GM12878 (cell line): ENCODE data around the gene PNPLA8. TPM values are rescaled to one million over a fixed set of nuclear protein-coding genes. Genes with fewer than 3 reads are reported as not detected.

Source experiments
- ATAC-seq: fragments of 200-7000 bp; cut with Tn5 transposase; 3 replicates; pipeline ENCODE4 v1.9.1; 2020; ENCODE audit warnings: mild to moderate bottlenecking, moderate library complexity
- BruUV-seq: library from RNA; stranded (reverse); fragments of 400-500 nt; replicated peaks from 2 replicates; lab custom pipeline; 2021; lab: Mats Ljungman, UMichigan
- CTCF ChIA-PET: fragments of 300-600 bp; sonication (Branson Sonifier 250); formaldehyde crosslinking; extraction: SDS; loops from one replicate; lab custom pipeline; 2021; ENCODE audit warnings: inconsistent platforms; lab: Yijun Ruan, JAX
- POLR2A ChIA-PET: fragments of 350-600 bp; formaldehyde crosslinking; extraction: SDS; loops from one replicate; lab custom pipeline; 2021; ENCODE audit warnings: inconsistent platforms; lab: Charles Lee
- RAD21 ChIA-PET: fragments of 300-600 bp; sonication (Branson Sonifier 250); formaldehyde crosslinking; loops from one replicate; lab custom pipeline; 2023; ENCODE audit warnings: antibody characterized with exemption; ENCODE audit not compliant: unreplicated experiment; lab: Charles Lee
- SMC1A ChIA-PET: fragments of 300-600 bp; sonication (Branson Sonifier 250); formaldehyde crosslinking; loops from one replicate; lab custom pipeline; 2023; ENCODE audit not compliant: unreplicated experiment, uncharacterized antibody; lab: Charles Lee
- DNase-seq: peaks from one replicate; pipeline ENCODE4 v3.0.0-alpha.2; 2011; ENCODE audit warnings: low read depth, low spot score
- FAIRE-seq: peaks from 3 replicates; lab custom pipeline; 2011; peaks lifted over from hg19 to GRCh38; lab: Jason Lieb, UNC
- H2AFZ ChIP-seq: 2 replicates; pipeline ENCODE4 v1.6.0; 2011; ENCODE audit warnings: low read depth, low read length, control low read depth; ENCODE audit not compliant: control insufficient read depth
- H3K27ac ChIP-seq: 2 replicates; pipeline ENCODE4 v1.5.1; 2011; ENCODE audit warnings: control low read depth; ENCODE audit not compliant: control insufficient read depth, insufficient read depth
- H3K27me3 ChIP-seq, 2 experiments: replicated peaks in 1 of 2; 2 replicates each; pipeline versions ENCODE4 v1.6.0 to v1.6.1; 2011; ENCODE audit warnings: low read length in 1 of 2; ENCODE audit not compliant: control insufficient read depth in 2 of 2, insufficient read depth in 2 of 2
- H3K36me3 ChIP-seq, 2 experiments: 2 replicates each; pipeline ENCODE4 v1.5.1; 2011; ENCODE audit warnings: low read length in 1 of 2; ENCODE audit not compliant: control insufficient read depth in 2 of 2, insufficient read depth in 2 of 2
- H3K4me1 ChIP-seq: 2 replicates; pipeline ENCODE4 v1.6.1; 2011; ENCODE audit warnings: mild to moderate bottlenecking, low read length, moderate library complexity, mixed read lengths; ENCODE audit not compliant: control insufficient read depth, insufficient read depth
- H3K4me2 ChIP-seq: 2 replicates; pipeline ENCODE4 v1.6.0; 2011; ENCODE audit warnings: control low read depth; ENCODE audit not compliant: control insufficient read depth, insufficient read depth
- H3K4me3 ChIP-seq: fragments of 200-600 bp; sonication (generic); 2 replicates; pipeline ENCODE4 v1.5.1; 2016
- H3K79me2 ChIP-seq: 2 replicates; pipeline ENCODE4 v1.6.0; 2011; ENCODE audit warnings: low read length; ENCODE audit not compliant: control insufficient read depth, insufficient read depth
- H3K9ac ChIP-seq: 2 replicates; pipeline ENCODE4 v1.8.0; 2011; ENCODE audit warnings: low read length, control low read depth, mixed read lengths; ENCODE audit not compliant: control insufficient read depth, insufficient read depth
- H3K9me3 ChIP-seq: replicated peaks from 3 replicates; pipeline ENCODE4 v1.5.1; 2011; ENCODE audit warnings: mild to moderate bottlenecking, low read length; ENCODE audit not compliant: control insufficient read depth, insufficient read depth
- H4K20me1 ChIP-seq: 2 replicates; pipeline ENCODE4 v1.6.0; 2011; ENCODE audit not compliant: control insufficient read depth, insufficient read depth
- BCL3 ChIP-seq: IDR thresholded peaks from 2 replicates; pipeline ENCODE4 v1.6.1; 2011; ENCODE audit warnings: borderline replicate concordance, low read depth, mild to moderate bottlenecking, moderate library complexity, low read length; ENCODE audit not compliant: insufficient read depth, poor library complexity, severe bottlenecking
- BRCA1 ChIP-seq: IDR thresholded peaks from 2 replicates; pipeline ENCODE4 v1.6.1; 2011; ENCODE audit warnings: low read depth, low read length, improper control_type of control experiment
- CEBPZ ChIP-seq: fragments of 150-350 bp; IDR thresholded peaks from 2 replicates; pipeline ENCODE4 v1.6.1; 2016; ENCODE audit warnings: low read depth, low read length
- CTCF ChIP-seq, 3 experiments: IDR thresholded peaks in 2 of 3; conservative IDR thresholded peaks in 1 of 3; 2 replicates each; pipeline ENCODE4 v1.5.1; 2011; ENCODE audit warnings: low read depth in 3 of 3, low read length in 3 of 3, mild to moderate bottlenecking in 3 of 3, control low read depth in 2 of 3, moderate library complexity in 2 of 3, inconsistent platforms in 1 of 3, mixed read lengths in 1 of 3; ENCODE audit not compliant: control insufficient read depth in 2 of 3, insufficient read depth in 1 of 3; ENCODE audit errors: extremely low read depth in 1 of 3
- KAT2A ChIP-seq: conservative IDR thresholded peaks from 2 replicates; pipeline ENCODE4 v1.6.1; 2011; ENCODE audit warnings: low read depth, low read length; ENCODE audit not compliant: control insufficient read depth
- POLR2A ChIP-seq: IDR thresholded peaks from 2 replicates; pipeline ENCODE4 v1.6.1; 2011; ENCODE audit warnings: low read depth, mild to moderate bottlenecking, low read length
- PRDM15 ChIP-seq: fragments of 450-650 bp; formaldehyde crosslinking; IDR thresholded peaks from 2 replicates; pipeline ENCODE4 v1.4.0; 2020; ENCODE audit warnings: mild to moderate bottlenecking, moderate library complexity
- RAD51 ChIP-seq: fragments of 450-650 bp; IDR thresholded peaks from 2 replicates; pipeline ENCODE4 v1.6.1; 2016; ENCODE audit warnings: moderate library complexity, mild to moderate bottlenecking, inconsistent platforms
- RCOR1 ChIP-seq: conservative IDR thresholded peaks from 2 replicates; pipeline ENCODE4 v1.6.1; 2012; ENCODE audit warnings: low read depth, low read length, improper control_type of control experiment
- RUNX3 ChIP-seq: IDR thresholded peaks from 2 replicates; pipeline ENCODE4 v1.6.1; 2012; ENCODE audit warnings: low read length, inconsistent platforms
- SIN3A ChIP-seq: IDR thresholded peaks from 2 replicates; pipeline ENCODE4 v1.6.1; 2012; ENCODE audit warnings: low read depth, low read length, improper control_type of control experiment
- SMAD5 ChIP-seq: IDR thresholded peaks from 2 replicates; pipeline ENCODE4 v1.6.1; 2016; ENCODE audit warnings: antibody characterized with exemption, low read depth
- WGBS: methylation state at CpG from one replicate; pipeline ENCODE4 v1.1.6; 2016; ENCODE audit warnings: low lambda C conversion rate; ENCODE audit not compliant: insufficient replicate concordance, insufficient coverage; ENCODE audit errors: missing lambda C conversion rate; 5-methylcytosine and 5-hydroxymethylcytosine counted together
- in situ Hi-C: fragments of 300-500 bp; cut with MboI; formaldehyde crosslinking; loops from 9 replicates; pipeline ENCODE4 v1.14.3; 2018; ENCODE audit warnings: mixed read lengths
- intact Hi-C: fragments of 100-400 bp; cut with micrococcal nuclease; formaldehyde crosslinking; loops from one replicate; pipeline ENCODE4 v1.14.2; 2022; ENCODE audit not compliant: unreplicated experiment
- polyA plus RNA-seq, 11 experiments: library from polyadenylated mRNA; depleted of rRNA in 4 of 11; unstranded in 6 of 11; stranded (reverse) in 5 of 11; fragments of >200 nt; fragmentation: Nextera tagmentation in 4 of 11; fragmentation: Illumina TruSeq in 1 of 11; extraction: Ambion mirVana in 4 of 11; extraction: Trizol in 1 of 11; gene quantifications; 1 replicate in 1 of 11; 2 replicates in 10 of 11; pipeline versions ENCODE4 v1.2.1 to v1.2.3, GENCODE V29; 2011 to 2016; ENCODE audit warnings: inconsistent platforms in 2 of 11, missing spikeins in 2 of 11, low read depth in 1 of 11
- total RNA-seq, 4 experiments: library from RNA; depleted of rRNA in 3 of 4; stranded (reverse); fragments of >200 nt in 3 of 4; fragmentation: Illumina TruSeq in 1 of 4; extraction: Trizol in 1 of 4; gene quantifications; 2 replicates each; pipeline versions ENCODE4 v1.2.1 to v1.2.3, GENCODE V29; 2013 to 2021

Gene PNPLA8
- total and polyA plus RNA-seq, 10 of the 15 experiments (the other 5 are each of a cell fraction or from before 2014, with no cell fraction given), result 8.0 to 16.3 (median 12.2) TPM

- TF ChIP-seq CTCF (IDR thresholded peaks at IDR 0.05 in 2 of 3, conservative IDR thresholded peaks at IDR 0.05 in 1 of 3; ENCODE audit: control insufficient read depth in 2 of 3, extremely low read depth in 1 of 3, insufficient read depth in 1 of 3, low read depth in 3 of 3, low read length in 3 of 3) (peak; percentile 47 to 61 (median 57); a peak in 5 of 6 replicates), BCL3 (no peak), POLR2A (no peak), RUNX3 (peak; percentile 25; the same call in 1 of the 2 replicates)
These were observed 73.2 kb downstream of the PNPLA8 start (continued) for GRCh38 chr7:108452707-108453106.

- in situ Hi-C loops (no loop called here), intact Hi-C loops (no loop called here)
- H2AFZ ChIP-seq, result no peak overlapping the region
- H4K20me1 ChIP-seq, result no peaks in the 10 kb centered on the region
- ChIA-PET RAD21 (no interaction called here), SMC1A (no interaction called here), CTCF (interaction anchor here (1.0 to 1.1 kb wide), 2 partner anchors 8 to 338 kb away, joined by 3 to 7 read pairs; no protein-coding TSS in a partner anchor), POLR2A (no interaction called here)
- peaks cover 9 to 14% of the 10 kb centered on the region in 2 experiments for H3K27me3 ChIP-seq
- FAIRE-seq, result no peak
- no peaks in the 10 kb centered on the region for H3K79me2 ChIP-seq
- ATAC-seq, result no peak
- H3K9ac ChIP-seq, result no peak overlapping the region
- H3K4me2 ChIP-seq, result no peak overlapping the region
- no peaks in the 10 kb centered on the region for H3K4me1 ChIP-seq
- no peaks in the 10 kb centered on the region for H3K36me3 ChIP-seq
- no peaks in the 10 kb centered on the region for H3K9me3 ChIP-seq
- DNase-seq, result no peak
- no peak overlapping the region for H3K4me3 ChIP-seq
- 50% methylated on average over 2 of the region's 2 CpGs for WGBS
- BruUV-seq, result no TSS peak
- H3K27ac ChIP-seq, result no peak overlapping the region
- no peak for TF ChIP-seq RCOR1
- no peak for TF ChIP-seq CEBPZ
- no peak for TF ChIP-seq SIN3A
- TF ChIP-seq PRDM15, result no peak
- TF ChIP-seq BRCA1, result no peak
- TF ChIP-seq KAT2A, result no peak
- no peak for TF ChIP-seq RAD51
- no peak for TF ChIP-seq SMAD5
These were observed 74.6 kb downstream of the PNPLA8 start for GRCh38 chr7:108451296-108451848.
